Anterior cingulate cortex (tissue), 58 donors: ENCODE measurements around the gene TMX2.
"Not testable (repeated sequence)": the region's sequence is repeated elsewhere in the genome, so short reads cannot be mapped to it uniquely, and the experiment has no call there.

Experiments
- DNase-seq, 58 donors: peaks; one replicate each; lab custom pipeline; 2025; lab: John Stamatoyannopoulos, UW

The TMX2 gene

DNA sequence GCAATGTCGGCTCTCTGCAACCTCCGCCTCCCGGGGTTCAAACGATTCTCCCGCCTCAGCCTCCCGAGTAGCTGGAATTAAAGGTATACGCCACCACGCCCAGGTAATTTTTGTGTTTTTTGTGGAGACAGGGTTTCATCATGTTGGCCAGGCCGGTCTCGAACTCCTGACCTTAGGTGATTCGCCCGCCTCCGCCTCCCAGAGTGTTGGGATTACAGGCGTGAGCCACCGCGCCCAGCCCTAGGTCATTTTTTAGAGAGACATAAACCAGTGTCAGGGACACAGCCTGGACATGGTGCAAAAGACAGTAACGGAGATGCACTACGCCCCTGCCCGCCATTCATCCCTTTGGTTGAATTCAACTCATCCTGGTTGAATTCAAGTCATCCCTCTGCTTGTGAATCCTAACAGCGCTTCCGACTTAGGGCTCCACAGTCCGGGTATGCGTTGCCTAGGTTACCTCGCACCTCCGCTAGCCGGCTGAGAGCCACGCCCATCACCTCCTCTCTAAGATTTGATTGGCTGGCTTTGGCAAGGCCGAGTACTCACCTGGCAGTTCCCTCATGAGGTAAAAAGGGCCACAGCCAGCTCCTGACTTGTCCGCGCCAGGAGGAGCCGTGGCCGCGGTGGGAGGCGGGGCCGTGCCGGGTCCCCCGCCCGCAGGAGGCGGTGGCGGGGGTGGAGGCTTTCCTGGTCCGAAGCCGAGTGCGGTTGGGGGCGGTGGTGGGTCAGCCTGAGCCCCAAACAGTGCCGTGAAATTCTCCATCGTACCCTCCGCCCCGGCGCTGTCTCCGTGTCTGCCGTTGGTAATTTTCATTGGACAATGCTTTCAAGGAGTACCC, 758 bp upstream of the TMX2 start, which contains the start of gene MED19:
TSS of gene MED19 (minus strand) at position 802 of the 842 bp plus-strand sequence. CDS start at position 766, 36 bp downstream.
- DNase-seq, result peak in 39 of 58 donors; percentile 44 to 93 (median 78)

DNA sequence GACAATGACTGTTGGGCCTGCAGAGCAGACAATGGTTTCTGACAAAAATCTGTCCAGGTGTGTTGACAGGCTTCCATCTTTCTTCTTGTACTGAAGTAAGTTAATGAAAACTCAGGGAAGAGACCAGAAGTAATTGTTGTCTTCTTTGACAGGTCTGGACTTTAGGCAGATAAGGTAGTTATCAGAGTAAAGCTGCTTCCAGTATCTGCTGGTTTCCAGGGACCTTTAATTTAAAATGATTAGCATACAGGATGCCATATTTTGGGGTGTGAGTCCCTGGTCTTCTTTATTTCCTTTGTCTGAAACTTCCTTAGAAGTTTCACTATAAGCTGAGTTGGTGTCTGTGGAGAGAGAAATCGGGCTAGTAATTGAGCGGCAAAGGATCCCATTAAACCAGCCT, 1.4 kb downstream of the TMX2 start:
- no peak for DNase-seq

DNA sequence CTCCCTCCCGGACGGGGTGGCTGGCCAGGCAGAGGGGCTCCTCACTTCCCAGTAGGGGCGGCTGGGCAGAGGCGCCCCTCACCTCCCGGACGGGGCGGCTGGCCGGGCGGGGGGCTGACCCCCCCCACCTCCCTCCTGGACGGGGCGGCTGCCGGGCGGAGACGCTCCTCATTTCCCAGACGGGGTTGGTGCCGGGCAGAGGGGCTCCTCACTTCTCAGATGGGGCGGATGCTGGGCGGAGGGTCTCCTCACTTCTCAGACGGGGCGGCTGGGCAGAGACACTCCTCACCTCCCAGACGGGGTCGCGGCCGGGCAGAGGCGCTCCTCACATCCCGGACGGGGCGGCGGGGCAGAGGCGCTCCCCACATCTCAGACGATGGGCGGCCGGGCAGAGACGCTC, 4.3 kb downstream of the TMX2 start:
- DNase-seq, result not testable (repeated sequence)

DNA sequence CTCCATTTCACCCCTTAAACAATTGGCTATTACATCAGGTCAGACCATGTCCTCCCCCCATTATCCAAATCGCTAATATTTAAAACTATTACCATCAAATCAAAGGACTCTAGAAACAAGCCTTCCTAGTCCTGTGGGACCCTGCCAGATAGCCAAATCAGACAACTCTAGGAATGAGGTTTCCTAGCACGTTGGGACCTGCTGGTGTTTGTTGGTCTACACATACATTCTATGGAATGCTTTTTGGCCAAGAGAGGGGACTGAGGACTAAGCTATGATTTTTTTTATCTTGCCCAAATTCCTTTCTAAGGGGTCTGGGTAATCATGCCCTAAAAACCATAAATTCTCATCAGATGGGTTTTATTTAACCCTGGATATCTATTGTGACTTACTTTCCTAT, 14.8 kb downstream of the TMX2 start:
- no peak for DNase-seq

DNA sequence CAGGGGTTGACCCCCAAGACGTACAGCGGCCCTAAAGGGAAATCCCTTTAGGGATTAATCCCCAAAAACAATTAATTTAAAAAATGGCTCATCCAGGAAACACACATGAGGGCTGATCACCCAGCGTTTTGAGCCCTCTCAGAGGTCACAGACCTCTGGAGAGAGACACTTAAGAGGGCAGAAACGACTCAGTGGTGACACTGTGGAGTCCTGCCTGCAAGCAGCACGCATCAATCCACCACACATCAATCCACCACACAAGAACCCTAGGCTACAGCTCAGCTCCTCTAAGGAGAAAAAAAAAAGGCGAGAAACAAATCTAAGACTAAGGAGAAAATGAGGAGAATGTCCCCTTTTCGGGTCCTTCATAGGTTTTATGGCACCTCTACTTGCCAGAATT, 16.4 kb downstream of the TMX2 start:
- no peak for DNase-seq

DNA sequence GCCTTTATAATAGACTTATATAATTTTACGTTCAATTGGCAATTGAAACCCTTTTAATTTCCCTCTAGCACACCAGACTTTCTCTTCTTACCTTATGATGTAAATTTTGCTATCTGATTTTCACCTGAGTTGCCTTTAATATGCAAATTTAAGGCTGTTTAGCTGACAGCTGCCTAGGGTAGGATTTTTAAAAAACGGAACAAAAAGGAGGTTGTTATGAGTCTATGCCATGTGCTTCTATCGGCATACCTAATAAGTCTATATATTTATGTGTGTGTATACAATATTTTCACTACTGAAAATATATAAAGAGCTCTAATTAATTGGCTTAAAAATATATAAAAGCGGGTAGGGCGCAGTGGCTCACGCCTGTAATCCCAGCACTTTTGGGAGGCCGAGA, 17.1 kb downstream of the TMX2 start:
- no peak for DNase-seq

DNA sequence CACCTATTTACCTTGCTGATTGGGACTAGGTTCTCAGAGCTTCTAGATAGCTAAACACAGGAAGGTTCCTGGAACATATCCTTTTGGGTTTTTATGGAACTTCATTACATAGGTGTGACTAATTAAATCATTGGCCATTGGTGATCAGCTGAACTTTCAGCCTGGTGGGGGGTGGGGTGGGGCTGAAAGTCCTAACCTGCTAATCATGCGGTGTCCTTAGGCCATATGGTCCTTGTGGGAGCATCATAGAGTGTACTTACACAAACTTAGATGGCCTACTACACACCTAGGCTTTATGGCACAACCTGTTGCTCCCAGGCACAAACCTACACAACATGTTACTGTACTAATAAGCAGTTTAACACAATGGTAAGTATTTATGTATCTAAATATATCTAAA, 20.3 kb downstream of the TMX2 start:
- no peak for DNase-seq

DNA sequence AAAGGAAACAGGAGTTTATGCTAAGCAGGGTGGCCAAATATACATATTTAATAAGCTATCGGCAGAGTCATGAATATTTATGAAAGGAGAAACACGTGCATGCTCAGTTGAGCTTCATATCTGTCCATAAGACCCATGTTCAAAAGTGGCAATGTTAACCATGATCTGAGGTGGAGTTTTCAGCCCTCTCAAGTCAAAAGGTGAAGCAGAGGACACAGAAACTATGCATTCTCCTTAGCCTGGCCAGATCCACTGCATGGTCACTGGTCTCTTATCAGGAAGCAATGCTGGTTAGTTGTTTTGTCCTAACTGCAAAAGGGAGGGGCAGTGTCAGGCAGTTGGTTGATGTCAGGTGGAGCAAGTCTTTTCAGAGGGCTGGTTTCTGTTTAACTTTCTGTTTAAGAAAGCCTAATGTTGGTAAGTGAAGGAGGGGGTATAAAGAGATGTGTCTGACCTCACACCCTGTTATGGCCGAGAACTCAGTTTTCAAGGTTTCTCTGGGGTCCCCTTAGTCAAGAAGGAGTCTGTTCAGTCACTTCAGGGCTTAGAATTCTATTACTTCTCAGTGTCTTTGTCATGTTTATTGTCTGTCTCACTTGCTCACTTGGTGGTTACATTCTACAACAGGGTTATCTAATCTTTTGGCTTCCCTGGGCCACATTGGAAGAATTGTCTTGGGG, 23.4 kb downstream of the TMX2 start:
- DNase-seq, result no peak

DNA sequence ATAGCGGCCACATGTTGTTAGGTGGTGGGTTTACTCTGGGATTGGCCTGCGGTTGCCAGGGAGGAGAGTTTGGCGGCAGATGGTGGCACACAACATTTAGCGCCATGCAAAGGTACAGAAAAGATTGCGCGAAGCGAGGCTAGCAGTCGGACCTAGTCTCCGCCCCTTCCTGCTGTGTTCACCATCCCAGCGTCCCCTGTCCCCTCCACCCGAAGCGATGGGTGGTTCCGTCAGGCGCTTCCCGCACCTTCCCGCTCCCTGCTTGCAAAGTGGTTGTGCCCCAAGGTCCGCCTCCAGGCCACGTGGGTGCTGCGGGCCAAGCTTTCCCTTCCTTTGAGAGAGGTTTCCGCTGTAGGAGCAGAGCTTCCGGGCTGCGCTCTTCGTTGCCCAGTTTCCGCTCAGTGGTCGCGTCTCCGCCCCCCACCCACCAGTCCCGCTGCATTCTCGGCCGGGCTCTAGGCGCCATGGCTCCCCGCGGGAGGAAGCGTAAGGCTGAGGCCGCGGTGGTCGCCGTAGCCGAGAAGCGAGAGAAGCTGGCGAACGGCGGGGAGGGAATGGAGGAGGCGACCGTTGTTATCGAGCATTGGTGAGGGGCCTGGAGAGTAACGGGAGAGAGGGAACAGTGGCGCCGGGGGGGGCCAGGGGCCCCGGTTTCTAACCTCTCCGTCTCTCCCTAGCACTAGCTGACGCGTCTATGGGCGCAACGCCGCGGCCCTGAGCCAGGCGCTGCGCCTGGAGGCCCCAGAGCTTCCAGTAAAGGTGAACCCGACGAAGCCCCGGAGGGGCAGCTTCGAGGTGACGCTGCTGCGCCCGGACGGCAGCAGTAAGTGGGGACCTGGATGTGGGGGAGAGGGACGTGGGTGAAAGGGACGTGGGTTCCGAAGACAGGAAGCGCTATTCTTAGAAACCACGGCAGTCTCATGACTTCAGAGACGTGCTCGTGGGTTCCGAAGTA, 29.0 kb downstream of the TMX2 start, which contains the start of gene SELENOH:
TSS of gene SELENOH (plus strand) at position 360 of the 955 bp plus-strand sequence. CDS start at position 465, 105 bp downstream.
- DNase-seq, result peak; percentile 40 to 98 (median 93)

DNA sequence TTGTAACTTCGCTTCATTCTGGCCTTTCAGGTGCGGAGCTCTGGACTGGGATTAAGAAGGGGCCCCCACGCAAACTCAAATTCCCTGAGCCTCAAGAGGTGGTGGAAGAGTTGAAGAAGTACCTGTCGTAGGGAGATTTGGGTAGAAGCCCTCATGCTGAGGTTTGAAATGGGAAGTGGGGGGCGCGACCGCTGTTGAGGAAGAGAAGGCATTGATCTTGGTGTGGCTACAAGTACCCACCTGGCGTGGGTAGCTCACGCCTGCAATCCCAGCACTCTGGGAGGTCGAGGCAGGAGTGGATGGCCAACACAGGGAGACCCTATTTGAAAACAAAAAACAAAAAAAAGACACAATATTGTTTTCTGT, 29.7 kb downstream of the TMX2 start:
- DNase-seq, result no peak

DNA sequence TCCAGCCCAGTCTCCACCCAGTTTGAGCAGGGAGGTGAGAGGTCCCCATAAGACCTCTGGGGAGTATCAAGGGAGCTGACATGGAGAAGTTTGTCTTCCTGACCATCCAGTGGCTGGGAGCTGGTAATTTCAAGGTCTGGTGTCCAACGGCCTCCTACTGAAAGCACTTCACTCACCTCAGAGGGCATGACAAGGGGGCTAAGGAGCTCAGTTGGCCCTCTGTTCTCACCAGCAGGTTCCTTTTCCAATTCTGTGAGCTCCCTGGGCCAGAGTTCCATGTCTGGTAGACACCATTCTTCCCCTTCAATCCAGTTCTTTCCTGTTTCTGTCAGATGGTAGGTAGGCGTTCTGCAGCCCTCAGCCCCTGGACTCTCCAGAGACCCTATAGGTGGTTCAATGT, 32.0 kb downstream of the TMX2 start:
- no peak for DNase-seq

DNA sequence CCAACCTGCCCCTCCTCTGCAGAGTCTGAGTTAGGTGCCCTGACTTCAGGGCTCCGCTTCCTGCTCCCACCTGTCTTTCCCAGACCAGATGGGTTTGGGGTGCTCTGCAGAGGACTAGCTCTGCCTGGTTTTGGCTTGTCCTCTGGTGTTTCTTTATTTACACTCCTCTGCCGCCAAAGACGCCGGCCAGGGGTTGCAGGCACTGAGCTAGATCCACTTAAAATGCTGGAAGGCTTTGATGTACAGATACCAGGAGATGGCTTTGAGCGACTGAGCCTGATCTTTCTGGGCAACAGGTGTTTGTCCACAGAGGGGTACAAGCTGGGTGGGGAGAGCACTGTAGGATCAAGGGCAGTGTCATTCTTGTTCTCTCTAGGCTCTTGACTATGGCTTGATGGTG, 32.8 kb downstream of the TMX2 start:
- DNase-seq, result no peak

DNA sequence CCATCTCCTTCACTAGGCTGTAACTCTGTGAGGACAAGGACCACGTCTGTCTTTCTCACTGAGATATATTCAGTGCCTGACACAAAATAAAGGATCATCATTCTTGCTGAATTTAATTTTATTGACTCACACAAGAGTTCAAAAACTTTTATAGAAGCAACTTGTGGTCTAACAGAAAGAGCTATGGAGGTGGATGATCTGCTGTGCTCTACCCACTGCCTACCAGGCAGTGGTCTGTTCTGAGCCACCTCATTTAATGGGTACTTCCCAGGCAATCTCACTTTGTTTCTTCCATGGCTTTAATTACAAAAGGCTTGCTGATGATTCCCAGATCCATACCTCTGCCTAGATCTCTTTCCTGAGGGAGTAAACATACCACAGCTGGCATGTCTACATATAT, 34.5 kb downstream of the TMX2 start:
- no peak for DNase-seq

DNA sequence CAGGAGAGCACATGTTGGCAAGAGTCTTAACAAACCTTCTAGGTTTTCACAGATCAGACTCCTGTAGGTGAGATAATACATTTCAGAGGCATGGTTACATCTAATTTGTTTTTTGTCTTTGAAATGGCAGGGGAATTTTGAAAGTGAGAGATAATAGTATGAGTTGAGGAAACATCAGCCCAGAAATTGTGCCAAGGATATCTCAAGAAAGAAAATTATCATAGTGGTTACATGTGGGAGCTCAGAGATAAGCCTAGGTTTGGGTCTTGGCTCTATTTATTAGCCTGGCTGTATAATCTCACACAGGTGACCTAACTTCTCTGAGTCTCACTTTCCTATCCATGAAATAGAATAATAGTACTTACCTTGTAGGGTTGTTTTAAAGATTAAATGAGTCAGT, 38.8 kb downstream of the TMX2 start:
- DNase-seq, result no peak

DNA sequence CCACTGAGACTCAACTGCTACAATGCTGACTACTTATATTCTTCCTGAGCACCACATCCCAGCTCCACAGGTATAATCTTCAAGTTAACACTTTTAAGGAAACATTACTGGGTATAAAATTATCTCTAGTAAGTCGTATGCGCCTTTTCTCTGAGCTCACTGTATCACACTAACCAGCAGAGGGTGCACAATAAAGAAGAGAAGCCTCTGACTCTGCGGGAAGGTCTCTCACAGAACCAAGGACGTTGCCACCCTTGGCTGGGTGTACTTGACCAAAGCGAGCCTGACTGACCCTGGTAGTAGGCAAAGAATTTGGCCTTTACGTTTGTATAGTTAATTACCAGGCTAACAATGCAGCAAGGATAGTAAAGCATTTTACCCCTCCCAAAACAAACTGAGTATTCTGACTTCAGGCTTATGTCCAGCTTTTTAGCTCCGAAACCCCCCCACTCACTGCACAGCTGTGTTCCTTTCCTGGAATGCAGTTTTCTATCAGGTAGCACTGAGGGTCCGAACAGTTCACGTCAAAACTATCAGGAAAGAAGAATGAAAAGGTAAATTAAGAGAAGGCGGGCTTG, 39.4 kb downstream of the TMX2 start, which contains the start of gene BTBD18:
TSS of gene BTBD18 (minus strand) at position 144 of the 578 bp plus-strand sequence. CDS start 631 bp downstream, outside the sequence.
- peak in 1 of 58 donors; percentile 25 for DNase-seq

DNA sequence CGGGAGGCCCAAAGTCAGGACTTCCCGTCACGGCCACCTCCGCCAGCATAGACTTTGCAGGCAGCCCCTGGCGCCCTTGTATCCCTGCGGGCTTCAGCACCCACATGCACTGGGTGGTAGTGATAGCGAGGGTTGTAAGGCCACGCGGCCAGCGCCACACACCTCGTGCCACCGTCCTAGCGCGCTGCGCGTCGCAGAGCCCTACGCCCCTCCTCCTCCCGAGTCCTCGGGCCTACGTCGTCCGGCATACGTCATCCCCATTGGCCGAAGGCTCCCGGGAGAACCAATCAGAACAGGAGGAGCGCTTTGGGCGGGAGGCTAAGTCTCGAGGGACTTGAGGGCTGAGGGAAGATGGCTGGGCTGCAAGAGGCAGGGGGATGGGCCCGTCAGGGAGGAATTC, 40.6 kb downstream of the TMX2 start:
- DNase-seq, result no peak

DNA sequence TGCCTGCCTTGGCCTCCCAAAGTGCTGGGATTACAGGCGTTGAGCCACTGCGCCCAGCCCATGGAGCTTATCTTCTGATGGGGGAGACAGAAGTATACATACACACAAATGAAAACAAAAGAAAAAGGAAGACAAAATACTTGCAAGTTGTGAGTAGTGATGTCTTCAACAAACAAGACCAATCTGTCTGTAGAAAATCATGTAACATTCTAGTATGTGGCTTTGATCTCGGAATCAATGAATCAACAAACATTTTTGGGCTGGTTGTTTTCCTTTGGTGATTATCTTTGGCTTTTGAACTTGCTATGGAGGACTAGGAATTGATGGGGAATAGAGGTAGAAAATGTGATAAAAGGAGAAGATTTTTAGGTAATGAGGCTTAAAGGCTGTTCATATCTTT, 45.8 kb downstream of the TMX2 start:
- no peak for DNase-seq

DNA sequence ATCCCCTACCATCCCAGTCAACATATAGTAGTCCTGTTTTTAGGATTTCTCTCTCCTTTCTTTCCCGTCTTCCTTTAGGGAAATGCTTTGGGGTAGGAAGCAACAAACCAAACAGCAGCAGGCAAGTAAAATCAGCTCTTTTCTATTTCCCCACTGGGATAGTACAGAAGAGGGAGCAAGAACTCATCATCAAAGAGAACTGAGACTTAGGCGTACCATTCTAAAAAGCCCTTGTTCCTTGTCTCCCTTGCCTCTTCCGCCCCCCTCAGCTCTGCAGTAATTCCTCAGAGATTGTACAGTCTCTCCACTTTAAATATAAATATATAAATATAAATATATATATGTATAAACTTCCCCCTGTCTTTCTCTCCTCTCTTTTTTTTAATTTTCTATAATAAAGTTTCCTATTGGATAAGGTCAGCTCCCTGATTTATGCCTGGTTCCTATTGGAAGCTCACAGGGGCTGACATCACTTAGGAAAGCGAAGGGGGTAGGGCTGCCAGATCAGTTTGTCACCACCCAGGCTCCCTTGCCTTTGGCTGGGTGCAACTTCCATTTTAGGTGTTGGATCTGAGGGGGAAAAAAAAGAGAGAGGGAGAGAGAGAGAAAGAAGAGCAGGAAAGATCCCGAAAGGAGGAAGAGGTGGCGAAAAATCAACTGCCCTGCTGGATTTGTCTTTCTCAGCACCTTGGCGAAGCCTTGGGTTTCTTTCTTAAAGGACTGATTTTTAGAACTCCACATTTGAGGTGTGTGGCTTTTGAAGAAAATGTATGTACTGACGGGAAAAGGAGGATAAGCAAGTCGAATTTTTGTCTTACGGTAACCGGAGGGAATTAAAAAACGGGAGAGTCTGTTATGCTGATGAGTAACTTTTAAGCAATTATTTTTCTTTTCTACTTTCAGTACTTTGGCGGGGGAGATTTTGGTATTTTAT, 49.2 kb downstream of the TMX2 start, which contains the start of gene CTNND1:
TSS of gene CTNND1 (plus strand) at position 502 of the 934 bp plus-strand sequence. CDS start 29,677 bp downstream, outside the sequence.
- peak in 57 of 58 donors; percentile 4 to 91 (median 74) for DNase-seq
